Lung (tissue), 16 donors: ENCODE results near the gene PLIN4. TPM values are rescaled to one million over a fixed set of nuclear protein-coding genes. Genes with fewer than 3 reads are reported as not detected.
"Not testable (repeated sequence)": the region's sequence is repeated elsewhere in the genome, so short reads cannot be mapped to it uniquely, and the experiment has no call there.

ENCODE experiments used
- ATAC-seq: fragments of 200-7000 bp; cut with Tn5 transposase; one replicate; pipeline ENCODE4 v1.9.1; 2020; ENCODE audit warnings: moderate number of reproducible peaks; ENCODE audit not compliant: insufficient read depth, low FRiP score
- DNase-seq, 3 donors: peaks; one replicate each; pipeline ENCODE4 v3.0.0-alpha.2; 2013 to 2017
- H3K27ac ChIP-seq, 2 donors: one replicate each; pipeline ENCODE4 v1.5.1; 2013; ENCODE audit warnings: mild to moderate bottlenecking in 2 of 2, moderate library complexity in 2 of 2, control low read depth in 1 of 2, inconsistent platforms in 1 of 2, low read depth in 1 of 2, low read length in 1 of 2
- H3K27me3 ChIP-seq, 3 donors: one replicate each; pipeline ENCODE4 v1.5.1; 2013; ENCODE audit warnings: low read length in 2 of 3; ENCODE audit not compliant: control insufficient read depth in 3 of 3, insufficient read depth in 3 of 3
- H3K36me3 ChIP-seq, 4 donors: one replicate each; pipeline ENCODE4 v1.5.1; 2013; ENCODE audit warnings: low read length in 4 of 4, mild to moderate bottlenecking in 1 of 4, moderate library complexity in 1 of 4; ENCODE audit not compliant: control insufficient read depth in 4 of 4, insufficient read depth in 4 of 4
- H3K4me1 ChIP-seq, 5 donors: one replicate each; pipeline ENCODE4 v1.5.1; 2013; ENCODE audit warnings: low read length in 5 of 5, mild to moderate bottlenecking in 2 of 5, moderate library complexity in 1 of 5; ENCODE audit not compliant: control insufficient read depth in 5 of 5, insufficient read depth in 5 of 5
- H3K4me3 ChIP-seq: one replicate; pipeline ENCODE4 v1.5.1; 2013; ENCODE audit warnings: mild to moderate bottlenecking, control low read depth, moderate library complexity
- H3K9ac ChIP-seq, 2 donors: one replicate each; pipeline ENCODE4 v1.5.1; 2013; ENCODE audit warnings: low read length in 2 of 2, control low read depth in 1 of 2; ENCODE audit not compliant: insufficient read depth in 1 of 2
- H3K9me3 ChIP-seq, 4 donors: one replicate each; pipeline ENCODE4 v1.5.1; 2013; ENCODE audit warnings: low read length in 3 of 4, mild to moderate bottlenecking in 1 of 4, moderate library complexity in 1 of 4; ENCODE audit not compliant: control insufficient read depth in 4 of 4, insufficient read depth in 3 of 4
- CTCF ChIP-seq: IDR thresholded peaks from 2 replicates; pipeline ENCODE4 v1.5.1; 2012; ENCODE audit warnings: mild to moderate bottlenecking; ENCODE audit errors: control extremely low read depth, extremely low read depth
- WGBS, 2 donors: extraction: QIAGEN DNeasy Blood & Tissue Kit; methylation state at CpG; one replicate each; pipeline ENCODE4 v1.1.7; 2013; 5-methylcytosine and 5-hydroxymethylcytosine counted together
- long read RNA-seq, 5 donors: transcript quantifications; one replicate each; lab custom pipeline, GENCODE V29; 2026
- polyA plus RNA-seq, 2 donors: library from polyadenylated mRNA; stranded (reverse); fragments of 200-250 nt; gene quantifications; one replicate each; pipeline ENCODE4 v1.2.1, GENCODE V29; 2013
- total RNA-seq, 2 donors: library from RNA; depleted of rRNA in 1 of 2; stranded (reverse); fragments of >200 nt in 1 of 2; gene quantifications; one replicate each; pipeline ENCODE4 v1.2.1, GENCODE V29; 2014 to 2021
- donor health status: control.
- donor health status: control.
- donor health status: Bipolar disorder and iron deficiency.
- donor health status: healthy.
- donor health status: DM: yes; HTN: yes; CAD: no.

Gene PLIN4
- 1 to 10 TPM in 1 of 2 donors, under 1 TPM in 1; 0.85 to 5.0 TPM for total RNA-seq
- 1 to 10 TPM; 3.7 to 3.9 TPM for polyA plus RNA-seq
- long read RNA-seq, donor 1: 0 reads
- long read RNA-seq, donor 2: 0 reads
- long read RNA-seq, donor 3: 0 reads
- long read RNA-seq, donor 4: 0 reads
- long read RNA-seq, donor 5: 0 reads

GRCh38 chr19:4518345-4519171 lies at the start of gene PLIN4:
Gene PLIN4 (minus strand): TSS chr19:4518486. CDS start chr19:4518272, 214 bp downstream.
- peak in 1 of 3 donors; percentile 16 for DNase-seq
- H3K4me1 ChIP-seq: no peaks in the 10 kb centered on the region
- H3K27ac ChIP-seq: peak within 1 kb of the TSS in 1 of 2 donors; percentile 92
- no peak for TF ChIP-seq CTCF
- H3K36me3 ChIP-seq: no peaks in the 10 kb centered on the region
- H3K9me3 ChIP-seq: no peaks in the 10 kb centered on the region
- ATAC-seq: peak; percentile 53
- no peaks in the 10 kb centered on the region for H3K27me3 ChIP-seq
- 72 to 75% methylated on average over 34 of the region's 34 CpGs for WGBS, 2 donors
- no peak within 1 kb of the TSS for H3K9ac ChIP-seq
- H3K4me3 ChIP-seq: no peak within 1 kb of the TSS

GRCh38 chr19:4567584-4568071 lies 49.3 kb upstream of the PLIN4 start:
- Histone ChIP-seq H3K27ac (no peak overlapping the region), H3K27me3 (peaks cover 0 to 4% (median 0%) of the 10 kb centered on the region in 3 donors), H3K4me1 (peaks cover 0 to 2% (median 0%) of the 10 kb centered on the region in 5 donors), H3K36me3 (no peaks in the 10 kb centered on the region), H3K9ac (no peak overlapping the region), H3K4me3 (no peak overlapping the region), H3K9me3 (no peaks in the 10 kb centered on the region)
- TF ChIP-seq CTCF: peak; percentile 24
- 50 to 52% methylated on average over 14 of the region's 14 CpGs for WGBS, 2 donors
- no peak for ATAC-seq
- DNase-seq: peak in 2 of 3 donors; percentile 25 to 58

GRCh38 chr19:4566402-4567051 lies 48.2 kb upstream of the PLIN4 start:
- TF ChIP-seq CTCF: no peak
- Histone ChIP-seq H3K36me3 (no peaks in the 10 kb centered on the region), H3K4me3 (no peak overlapping the region), H3K27ac (no peak overlapping the region), H3K9me3 (no peaks in the 10 kb centered on the region), H3K4me1 (peaks cover 0 to 2% (median 0%) of the 10 kb centered on the region in 5 donors), H3K27me3 (peaks cover 0 to 4% (median 0%) of the 10 kb centered on the region in 3 donors), H3K9ac (no peak overlapping the region)
- ATAC-seq (no peak), DNase-seq (no peak)
- 88 to 92% methylated on average over 35 of the region's 35 CpGs for WGBS, 2 donors

GRCh38 chr19:4563562-4563961 lies 45.3 kb upstream of the PLIN4 start:
- H3K27me3 ChIP-seq, DNase-seq, H3K9me3 ChIP-seq, H3K4me3 ChIP-seq, ATAC-seq, H3K27ac ChIP-seq, H3K36me3 ChIP-seq, H3K9ac ChIP-seq, H3K4me1 ChIP-seq: not testable (repeated sequence)
- WGBS, 2 donors: 49 to 63% methylated on average over 5 of the region's 5 CpGs

GRCh38 chr19:4562085-4562484 lies 43.8 kb upstream of the PLIN4 start:
- H3K4me1 ChIP-seq, H3K9ac ChIP-seq, H3K9me3 ChIP-seq, DNase-seq, H3K27me3 ChIP-seq, H3K36me3 ChIP-seq, H3K4me3 ChIP-seq, H3K27ac ChIP-seq: not testable (repeated sequence)
- ATAC-seq: peak; percentile 17
- WGBS, 2 donors: 33 to 61% methylated on average over 7 of the region's 7 CpGs
